Breast epithelium (tissue), 4 donors: ENCODE results near the gene CAMTA1. TPM values are rescaled to one million over a fixed set of nuclear protein-coding genes. Genes with fewer than 3 reads are reported as not detected.

Experiments used
- DNase-seq, 2 donors: peaks; one replicate each; pipeline ENCODE4 v3.0.0-alpha.2; 2019; ENCODE audit warnings: low spot score in 2 of 2
- H3K27ac ChIP-seq, 2 donors: fragments of 200-600 bp; sonication (generic) in 1 of 2; one replicate each; pipeline ENCODE4 v1.5.1; 2016 to 2019; ENCODE audit warnings: mild to moderate bottlenecking in 1 of 2
- H3K27me3 ChIP-seq, 2 donors: fragments of 200-600 bp; sonication (generic) in 1 of 2; one replicate each; pipeline versions ENCODE4 v1.5.1 to v1.6.0; 2017 to 2019; ENCODE audit warnings: control low read depth in 1 of 2, mild to moderate bottlenecking in 1 of 2
- H3K36me3 ChIP-seq: fragments of 200-600 bp; one replicate; pipeline ENCODE4 v1.5.1; 2019
- H3K4me1 ChIP-seq, 2 donors: fragments of 200-600 bp; sonication (generic); one replicate each; pipeline ENCODE4 v1.5.1; 2016 to 2019; ENCODE audit warnings: control low read depth in 1 of 2
- H3K4me3 ChIP-seq, 3 donors: fragments of 200-600 bp; sonication (generic); 1 replicate in 2 of 3; 2 replicates in 1 of 3; pipeline ENCODE4 v1.5.1; 2016 to 2019; ENCODE audit warnings: mild to moderate bottlenecking in 3 of 3, moderate library complexity in 2 of 3
- H3K9me3 ChIP-seq, 2 donors: fragments of 200-600 bp; sonication (generic) in 1 of 2; one replicate each; pipeline ENCODE4 v1.5.1; 2016 to 2019; ENCODE audit warnings: control low read depth in 1 of 2
- POLR2A ChIP-seq: fragments of 450-650 bp; IDR thresholded peaks from one replicate; pipeline ENCODE4 v1.6.1; 2016; ENCODE audit warnings: antibody characterized with exemption, mild to moderate bottlenecking, moderate library complexity
- POLR2AphosphoS5 ChIP-seq, 3 donors: sonication (generic); formaldehyde crosslinking; IDR thresholded peaks; one replicate each; pipeline ENCODE4 v1.6.1; 2017; ENCODE audit warnings: antibody characterized with exemption in 3 of 3
- intact Hi-C: fragments of 100-400 bp; cut with DNase I; formaldehyde crosslinking; loops from one replicate; pipeline ENCODE4 v1.15.1; 2023; ENCODE audit warnings: low total_unique reads
- total RNA-seq, 3 donors: library from RNA; depleted of rRNA; stranded (reverse); fragments of >200 nt; gene quantifications; one replicate each; pipeline ENCODE4 v1.1.0, GENCODE V29; 2016
- TF ChIP-seq, protein P1 (sequence below), 3 donors: fragments of 450-650 bp; IDR thresholded peaks; one replicate each; pipeline ENCODE4 v1.5.1; 2016 to 2017; ENCODE audit warnings: antibody characterized with exemption in 3 of 3, mild to moderate bottlenecking in 3 of 3, moderate library complexity in 3 of 3

The CAMTA1 gene
- total RNA-seq, 3 donors from 2014 or later = 53.4 to 84.0 (median 61.9) TPM

DNA sequence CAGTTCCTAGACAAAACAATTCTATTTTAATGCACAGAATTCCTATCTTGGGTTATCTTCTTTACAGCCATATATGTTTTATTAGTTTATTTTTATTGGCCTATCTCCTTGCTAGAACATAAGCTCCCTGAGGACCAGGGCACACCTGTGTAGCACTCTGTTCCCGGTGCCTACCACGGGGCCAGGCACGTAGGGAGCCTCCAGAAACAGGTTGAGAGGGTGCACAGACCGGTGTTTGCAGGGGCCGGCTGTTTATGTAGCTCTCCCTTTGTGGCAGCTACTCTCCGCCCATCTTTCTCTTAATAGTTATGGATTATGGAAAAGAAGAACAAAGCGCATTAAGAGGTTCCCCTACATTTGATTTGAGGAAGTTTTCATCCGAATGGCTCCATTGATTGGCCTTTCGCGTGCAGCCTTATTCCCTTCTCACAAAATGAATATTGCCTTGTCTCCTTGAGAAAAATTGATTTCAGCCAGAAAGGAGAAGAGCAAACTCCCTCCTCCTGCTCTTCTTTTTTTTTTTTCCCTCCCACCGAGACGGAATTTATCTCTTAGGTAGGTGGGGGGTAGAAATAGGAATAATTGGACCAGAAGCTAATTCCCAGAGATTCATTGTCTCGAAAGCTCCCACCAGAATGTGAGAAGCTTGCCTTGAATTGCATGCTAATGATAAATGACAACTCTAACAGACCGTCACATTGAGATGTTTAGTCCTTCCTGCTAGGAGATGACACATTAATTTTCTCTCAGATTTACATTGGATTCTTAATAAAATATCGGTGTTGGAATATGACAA, 447.4 kb downstream of the CAMTA1 start:
- intact Hi-C loops = no loop called here
- TF ChIP-seq, protein P1, sequence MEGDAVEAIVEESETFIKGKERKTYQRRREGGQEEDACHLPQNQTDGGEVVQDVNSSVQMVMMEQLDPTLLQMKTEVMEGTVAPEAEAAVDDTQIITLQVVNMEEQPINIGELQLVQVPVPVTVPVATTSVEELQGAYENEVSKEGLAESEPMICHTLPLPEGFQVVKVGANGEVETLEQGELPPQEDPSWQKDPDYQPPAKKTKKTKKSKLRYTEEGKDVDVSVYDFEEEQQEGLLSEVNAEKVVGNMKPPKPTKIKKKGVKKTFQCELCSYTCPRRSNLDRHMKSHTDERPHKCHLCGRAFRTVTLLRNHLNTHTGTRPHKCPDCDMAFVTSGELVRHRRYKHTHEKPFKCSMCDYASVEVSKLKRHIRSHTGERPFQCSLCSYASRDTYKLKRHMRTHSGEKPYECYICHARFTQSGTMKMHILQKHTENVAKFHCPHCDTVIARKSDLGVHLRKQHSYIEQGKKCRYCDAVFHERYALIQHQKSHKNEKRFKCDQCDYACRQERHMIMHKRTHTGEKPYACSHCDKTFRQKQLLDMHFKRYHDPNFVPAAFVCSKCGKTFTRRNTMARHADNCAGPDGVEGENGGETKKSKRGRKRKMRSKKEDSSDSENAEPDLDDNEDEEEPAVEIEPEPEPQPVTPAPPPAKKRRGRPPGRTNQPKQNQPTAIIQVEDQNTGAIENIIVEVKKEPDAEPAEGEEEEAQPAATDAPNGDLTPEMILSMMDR (IDR thresholded peaks at IDR 0.05) = no peak
- TF ChIP-seq POLR2A (no peak), POLR2AphosphoS5 (IDR thresholded peaks at IDR 0.05) (no peak)
- no peaks in the 10 kb centered on the region for H3K27me3 ChIP-seq
- H3K9me3 ChIP-seq = no peaks in the 10 kb centered on the region
- no peaks in the 10 kb centered on the region for H3K4me1 ChIP-seq
- H3K4me3 ChIP-seq = no peak overlapping the region
- DNase-seq = no peak
- H3K27ac ChIP-seq = no peak overlapping the region
- no peaks in the 10 kb centered on the region for H3K36me3 ChIP-seq

DNA sequence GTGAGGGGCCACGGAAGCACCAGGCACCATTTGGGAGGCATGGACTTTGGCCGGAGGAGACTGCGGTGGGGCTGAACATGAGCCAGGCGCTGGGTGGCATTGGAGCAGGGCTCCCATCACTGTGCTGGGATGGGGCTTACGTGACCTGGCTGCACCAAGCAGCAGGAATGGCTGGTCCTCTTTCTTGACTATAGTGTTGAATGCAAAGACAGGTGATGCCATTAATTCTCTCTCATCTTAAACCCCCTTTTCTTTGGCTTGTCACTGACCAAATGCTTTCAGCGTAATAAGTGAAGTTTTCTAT, 447.9 kb downstream of the CAMTA1 start:
- no peak overlapping the region for H3K27ac ChIP-seq
- intact Hi-C loops = no loop called here
- no peak for DNase-seq
- no peaks in the 10 kb centered on the region for H3K4me1 ChIP-seq
- H3K36me3 ChIP-seq = no peaks in the 10 kb centered on the region
- H3K27me3 ChIP-seq = no peaks in the 10 kb centered on the region
- H3K9me3 ChIP-seq = no peaks in the 10 kb centered on the region
- no peak overlapping the region for H3K4me3 ChIP-seq
- TF ChIP-seq, protein P1 (IDR thresholded peaks at IDR 0.05) = no peak
- TF ChIP-seq POLR2AphosphoS5 (IDR thresholded peaks at IDR 0.05) = no peak
- TF ChIP-seq POLR2A = no peak

DNA sequence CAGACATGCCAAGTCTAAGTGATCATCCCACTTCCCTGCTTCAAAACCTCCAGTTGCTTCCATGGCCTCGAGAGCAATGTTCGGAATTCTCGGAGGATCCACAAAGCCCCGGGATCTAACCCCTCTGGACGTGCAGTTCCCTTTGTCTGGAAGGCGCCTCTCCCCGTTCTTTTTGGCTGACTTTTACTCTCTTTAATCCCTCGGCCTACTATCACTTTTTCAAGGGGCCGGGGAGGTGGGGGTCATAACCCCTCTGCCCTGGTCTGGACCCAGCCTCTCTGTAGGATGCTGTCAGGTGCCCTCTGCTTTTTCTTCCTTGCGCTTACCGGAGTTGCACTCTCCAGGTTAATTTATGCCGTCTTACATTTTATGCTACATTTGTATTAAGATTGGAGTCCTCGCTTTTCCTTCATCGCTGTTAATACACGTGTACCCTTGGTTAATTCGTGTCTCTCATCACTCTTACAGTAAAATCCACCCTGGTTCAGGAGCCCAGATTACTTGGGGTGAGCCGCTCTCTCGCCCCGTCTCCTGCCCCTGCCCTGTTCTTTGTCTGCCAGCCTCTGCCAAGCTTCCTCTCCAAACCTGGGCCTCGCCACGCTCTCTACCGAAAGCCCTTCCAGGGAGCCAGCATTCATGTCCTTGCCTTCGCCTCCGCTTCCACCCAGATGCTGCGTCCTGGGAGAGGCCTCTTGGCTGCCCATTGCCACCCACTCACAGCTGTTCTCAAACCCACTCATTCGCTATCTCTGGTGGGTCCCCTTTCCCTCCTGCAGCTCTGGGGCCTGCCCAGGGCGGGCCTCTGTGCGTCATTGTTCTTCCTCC, 448.6 kb downstream of the CAMTA1 start:
- Histone ChIP-seq H3K4me3 (no peak overlapping the region), H3K4me1 (no peaks in the 10 kb centered on the region), H3K27ac (no peak overlapping the region), H3K9me3 (no peaks in the 10 kb centered on the region), H3K27me3 (no peaks in the 10 kb centered on the region), H3K36me3 (no peaks in the 10 kb centered on the region)
- no peak for TF ChIP-seq POLR2AphosphoS5 (IDR thresholded peaks at IDR 0.05)
- TF ChIP-seq, protein P1 (IDR thresholded peaks at IDR 0.05) = no peak
- no peak for TF ChIP-seq POLR2A
- intact Hi-C loops = no loop called here
- no peak for DNase-seq

DNA sequence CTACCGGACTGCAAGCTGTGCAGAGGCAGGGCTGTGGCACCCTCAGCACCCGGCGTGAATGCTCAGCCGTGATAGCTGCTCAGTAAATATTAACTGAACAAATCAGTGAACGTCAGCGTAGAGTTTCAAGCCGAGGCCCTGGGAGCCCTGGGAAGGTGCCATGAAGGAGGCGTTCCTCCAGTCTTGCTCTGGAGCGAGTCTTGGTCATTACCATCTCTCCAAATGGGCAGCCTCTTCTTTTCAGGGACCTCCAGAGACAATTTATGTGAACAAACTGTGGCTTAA, 449.2 kb downstream of the CAMTA1 start:
- no peak overlapping the region for H3K4me3 ChIP-seq
- H3K27ac ChIP-seq = no peak overlapping the region
- no peaks in the 10 kb centered on the region for H3K9me3 ChIP-seq
- intact Hi-C loops = no loop called here
- H3K27me3 ChIP-seq = no peaks in the 10 kb centered on the region
- TF ChIP-seq, protein P1 (IDR thresholded peaks at IDR 0.05) = no peak
- no peak for DNase-seq
- H3K4me1 ChIP-seq = no peaks in the 10 kb centered on the region
- no peaks in the 10 kb centered on the region for H3K36me3 ChIP-seq

DNA sequence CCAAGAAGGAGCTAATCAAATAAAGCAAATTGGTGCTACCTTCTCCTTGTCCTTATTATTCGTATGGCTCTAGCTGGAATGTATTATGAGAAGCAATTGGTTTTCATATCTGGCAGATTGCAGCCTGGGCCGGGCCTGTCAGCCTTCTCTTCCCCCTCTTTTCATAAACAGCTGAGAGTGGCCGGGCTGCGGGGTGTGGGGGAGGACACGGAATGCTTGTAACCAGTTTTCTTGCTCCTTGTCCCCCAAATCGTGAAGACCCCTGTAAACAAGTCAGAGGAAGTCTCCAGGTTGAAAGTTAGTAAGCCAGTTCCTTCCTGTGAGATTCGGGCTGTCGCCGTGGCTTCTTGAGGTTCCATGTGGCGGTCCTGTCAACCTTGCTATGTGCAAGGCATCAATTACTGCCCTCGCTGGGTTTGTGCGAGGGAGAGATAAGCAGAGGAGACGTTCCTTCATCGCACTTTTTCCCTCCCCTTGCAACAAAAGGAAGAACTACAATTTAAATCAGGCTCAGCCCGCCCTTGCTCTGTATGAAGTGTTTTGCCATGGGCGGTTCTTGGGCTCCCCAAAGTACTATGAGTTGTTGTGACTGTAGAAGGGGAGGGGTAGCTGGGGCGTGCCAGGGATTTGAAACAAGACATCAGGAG, 450.7 kb downstream of the CAMTA1 start:
- Histone ChIP-seq H3K36me3 (no peaks in the 10 kb centered on the region), H3K4me3 (no peak overlapping the region), H3K9me3 (no peaks in the 10 kb centered on the region), H3K27me3 (no peaks in the 10 kb centered on the region), H3K4me1 (no peaks in the 10 kb centered on the region), H3K27ac (no peak overlapping the region)
- DNase-seq = no peak
- intact Hi-C loops = no loop called here
- TF ChIP-seq POLR2A = no peak
- TF ChIP-seq, protein P1 (IDR thresholded peaks at IDR 0.05) = no peak
- TF ChIP-seq POLR2AphosphoS5 (IDR thresholded peaks at IDR 0.05) = no peak
